Spleen (tissue), 7 donors: ENCODE data around the gene CPNE8.

Source experiments
- POLR2A ChIP-seq, 3 donors: fragments of 450-650 bp; IDR thresholded peaks; one replicate each; pipeline ENCODE4 v1.5.1; 2017; ENCODE audit warnings: antibody characterized with exemption in 3 of 3, mild to moderate bottlenecking in 1 of 3
- POLR2AphosphoS5 ChIP-seq, 3 donors: sonication (generic); formaldehyde crosslinking; IDR thresholded peaks; one replicate each; pipeline ENCODE4 v1.5.1; 2017; ENCODE audit warnings: antibody characterized with exemption in 3 of 3
- TF ChIP-seq, protein P1 (sequence below), 11 experiments: fragments of 200-600 bp in 7 of 11; fragments of 450-650 bp in 4 of 11; sonication (generic) in 4 of 11; IDR thresholded peaks in 8 of 11; conservative IDR thresholded peaks in 3 of 11; 1 replicate in 7 of 11; 2 replicates in 4 of 11; pipeline versions ENCODE4 v1.4.0 to v1.8.0; 2016 to 2021; ENCODE audit warnings: antibody characterized with exemption in 11 of 11, inconsistent platforms in 4 of 11, mild to moderate bottlenecking in 1 of 11
- donor health status: DM: no; HTN: no; CAD: no; lungs with moderate emphysema.
- donor health status: DM: no; HTN: no; CAD: no.
- donor health status: DM: no; HTN: no; CAD: no.

- TF ChIP-seq, protein P1, sequence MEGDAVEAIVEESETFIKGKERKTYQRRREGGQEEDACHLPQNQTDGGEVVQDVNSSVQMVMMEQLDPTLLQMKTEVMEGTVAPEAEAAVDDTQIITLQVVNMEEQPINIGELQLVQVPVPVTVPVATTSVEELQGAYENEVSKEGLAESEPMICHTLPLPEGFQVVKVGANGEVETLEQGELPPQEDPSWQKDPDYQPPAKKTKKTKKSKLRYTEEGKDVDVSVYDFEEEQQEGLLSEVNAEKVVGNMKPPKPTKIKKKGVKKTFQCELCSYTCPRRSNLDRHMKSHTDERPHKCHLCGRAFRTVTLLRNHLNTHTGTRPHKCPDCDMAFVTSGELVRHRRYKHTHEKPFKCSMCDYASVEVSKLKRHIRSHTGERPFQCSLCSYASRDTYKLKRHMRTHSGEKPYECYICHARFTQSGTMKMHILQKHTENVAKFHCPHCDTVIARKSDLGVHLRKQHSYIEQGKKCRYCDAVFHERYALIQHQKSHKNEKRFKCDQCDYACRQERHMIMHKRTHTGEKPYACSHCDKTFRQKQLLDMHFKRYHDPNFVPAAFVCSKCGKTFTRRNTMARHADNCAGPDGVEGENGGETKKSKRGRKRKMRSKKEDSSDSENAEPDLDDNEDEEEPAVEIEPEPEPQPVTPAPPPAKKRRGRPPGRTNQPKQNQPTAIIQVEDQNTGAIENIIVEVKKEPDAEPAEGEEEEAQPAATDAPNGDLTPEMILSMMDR (IDR thresholded peaks at IDR 0.05 in 8 of 11, conservative IDR thresholded peaks at IDR 0.05 in 3 of 11): no peak
- no peak for TF ChIP-seq POLR2AphosphoS5 (IDR thresholded peaks at IDR 0.05)
- TF ChIP-seq POLR2A (IDR thresholded peaks at IDR 0.05): no peak
Observed at GRCh38 chr12:38912116-38912515, 6.7 kb upstream of the CPNE8 start.
